DND-41 (cell line): ENCODE measurements around the gene RHEX.

Experiments used
- ATAC-seq: fragments of 200-7000 bp; cut with Tn5 transposase; 3 replicates; pipeline ENCODE4 v1.9.1; 2021; ENCODE audit warnings: low read depth; ENCODE audit not compliant: insufficient read depth
- DNase-seq: peaks from one replicate; pipeline ENCODE4 v3.0.0-alpha.2; 2020
- H2AFZ ChIP-seq: 2 replicates; pipeline ENCODE4 v1.6.0; 2012; ENCODE audit warnings: low read depth, low read length
- H3K27ac ChIP-seq: 2 replicates; pipeline ENCODE4 v1.5.1; 2012; ENCODE audit warnings: low read length, inconsistent platforms
- H3K27me3 ChIP-seq: fragments of 200-600 bp; sonication (generic); 2 replicates; pipeline ENCODE4 v1.6.0; 2012; ENCODE audit warnings: low read length, mild to moderate bottlenecking, inconsistent platforms; ENCODE audit not compliant: insufficient read depth, poor library complexity
- H3K36me3 ChIP-seq: 2 replicates; pipeline ENCODE4 v1.5.1; 2012; ENCODE audit warnings: low read length, inconsistent platforms; ENCODE audit not compliant: insufficient read depth
- H3K4me1 ChIP-seq: 2 replicates; pipeline ENCODE4 v1.5.1; 2012; ENCODE audit warnings: mild to moderate bottlenecking, low read length; ENCODE audit not compliant: insufficient read depth
- H3K4me2 ChIP-seq: 2 replicates; pipeline ENCODE4 v1.6.0; 2012; ENCODE audit warnings: mild to moderate bottlenecking, moderate library complexity, low read length, inconsistent platforms; ENCODE audit not compliant: insufficient read depth
- H3K4me3 ChIP-seq, 2 experiments: fragments of 200-600 bp in 1 of 2; shearing (Covaris generic) in 1 of 2; 2 replicates each; pipeline ENCODE4 v1.5.1; 2012 to 2016; ENCODE audit warnings: inconsistent platforms in 2 of 2, low read length in 2 of 2, mild to moderate bottlenecking in 2 of 2, low read depth in 1 of 2, moderate library complexity in 1 of 2
- H3K79me2 ChIP-seq: 2 replicates; pipeline ENCODE4 v1.6.0; 2012; ENCODE audit warnings: low read length, inconsistent platforms; ENCODE audit not compliant: insufficient read depth
- H3K9ac ChIP-seq: 2 replicates; pipeline ENCODE4 v1.6.0; 2012; ENCODE audit warnings: low read depth, mild to moderate bottlenecking, inconsistent platforms, low read length, moderate library complexity
- H3K9me3 ChIP-seq: 2 replicates; pipeline ENCODE4 v1.5.1; 2012; ENCODE audit warnings: low read length, moderate library complexity, mild to moderate bottlenecking, inconsistent platforms; ENCODE audit not compliant: insufficient read depth, severe bottlenecking
- H4K20me1 ChIP-seq: 2 replicates; pipeline ENCODE4 v1.6.0; 2012; ENCODE audit warnings: low read length; ENCODE audit not compliant: insufficient read depth
- EZH2 ChIP-seq: IDR thresholded peaks from 3 replicates; pipeline ENCODE4 v1.6.1; 2012; ENCODE audit warnings: borderline replicate concordance, low read depth, mild to moderate bottlenecking, moderate library complexity, low read length, inconsistent platforms; ENCODE audit not compliant: severe bottlenecking
- TF ChIP-seq, protein P1 (sequence below): IDR thresholded peaks from 2 replicates; pipeline ENCODE4 v1.5.1; 2012; ENCODE audit warnings: borderline replicate concordance, low read length, moderate library complexity, mild to moderate bottlenecking; ENCODE audit not compliant: poor library complexity, severe bottlenecking; ENCODE audit errors: extremely low read depth

Gene RHEX

DNA sequence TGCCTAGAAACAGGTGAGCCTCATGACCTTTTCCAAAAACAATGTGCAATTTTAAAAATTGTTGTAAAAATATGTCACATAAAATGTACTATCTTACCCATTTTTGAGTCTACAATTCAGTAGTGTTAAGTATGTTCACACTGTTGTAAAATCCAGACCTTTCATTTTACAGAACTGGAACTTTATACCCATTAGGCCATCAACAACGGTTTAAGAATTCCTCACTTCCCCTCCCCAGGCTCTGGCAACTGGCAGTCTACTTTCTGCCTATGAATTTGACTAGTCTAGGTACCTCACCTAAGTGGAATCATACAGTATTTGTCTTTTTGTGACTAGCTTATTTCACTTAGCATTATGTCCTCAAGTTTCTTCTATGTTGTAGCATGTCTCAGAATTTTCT, 37.9 kb upstream of the RHEX start:
- peaks cover 14% of the 10 kb centered on the region for H3K4me1 ChIP-seq

DNA sequence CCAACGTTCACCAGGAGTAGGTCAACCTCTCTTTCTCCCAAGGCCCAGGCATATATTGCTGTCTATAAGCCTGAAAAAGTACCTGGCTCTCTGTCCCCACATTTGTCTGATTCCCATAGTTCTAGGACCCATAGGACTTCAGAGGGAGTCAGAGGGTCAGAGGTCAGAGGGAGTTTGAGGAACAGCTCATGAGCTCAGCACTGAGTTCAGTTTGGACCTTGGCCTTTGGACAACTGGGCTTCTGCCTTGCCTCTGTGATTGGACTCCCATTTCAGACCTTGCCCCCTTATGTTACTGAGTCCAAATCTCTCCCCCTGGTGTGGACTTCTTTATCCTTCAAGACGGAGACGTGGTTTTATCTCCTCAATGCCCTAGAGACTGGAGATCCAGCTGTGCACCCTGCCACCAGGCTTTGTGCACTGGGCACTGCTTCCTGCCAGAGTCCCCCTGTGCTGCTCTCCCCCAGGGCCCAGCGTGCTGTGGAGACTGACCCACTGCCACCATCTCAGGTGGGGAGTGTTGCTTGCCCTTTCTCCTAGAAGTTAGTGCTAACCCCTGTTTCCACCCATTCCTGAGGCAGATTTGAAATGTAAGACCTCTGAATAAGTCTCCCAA, 32.5 kb upstream of the RHEX start:
- ATAC-seq: no peak
- Histone ChIP-seq H2AFZ (no peak overlapping the region), H3K4me2 (no peak overlapping the region), H3K9me3 (no peaks in the 10 kb centered on the region), H3K4me1 (no peaks in the 10 kb centered on the region), H4K20me1 (no peaks in the 10 kb centered on the region), H3K27me3 (peaks cover 10% of the 10 kb centered on the region), H3K4me3 (no peak overlapping the region), H3K27ac (no peak overlapping the region), H3K79me2 (no peaks in the 10 kb centered on the region), H3K36me3 (no peaks in the 10 kb centered on the region), H3K9ac (no peak overlapping the region)
- TF ChIP-seq EZH2: no peak
- TF ChIP-seq, protein P1, sequence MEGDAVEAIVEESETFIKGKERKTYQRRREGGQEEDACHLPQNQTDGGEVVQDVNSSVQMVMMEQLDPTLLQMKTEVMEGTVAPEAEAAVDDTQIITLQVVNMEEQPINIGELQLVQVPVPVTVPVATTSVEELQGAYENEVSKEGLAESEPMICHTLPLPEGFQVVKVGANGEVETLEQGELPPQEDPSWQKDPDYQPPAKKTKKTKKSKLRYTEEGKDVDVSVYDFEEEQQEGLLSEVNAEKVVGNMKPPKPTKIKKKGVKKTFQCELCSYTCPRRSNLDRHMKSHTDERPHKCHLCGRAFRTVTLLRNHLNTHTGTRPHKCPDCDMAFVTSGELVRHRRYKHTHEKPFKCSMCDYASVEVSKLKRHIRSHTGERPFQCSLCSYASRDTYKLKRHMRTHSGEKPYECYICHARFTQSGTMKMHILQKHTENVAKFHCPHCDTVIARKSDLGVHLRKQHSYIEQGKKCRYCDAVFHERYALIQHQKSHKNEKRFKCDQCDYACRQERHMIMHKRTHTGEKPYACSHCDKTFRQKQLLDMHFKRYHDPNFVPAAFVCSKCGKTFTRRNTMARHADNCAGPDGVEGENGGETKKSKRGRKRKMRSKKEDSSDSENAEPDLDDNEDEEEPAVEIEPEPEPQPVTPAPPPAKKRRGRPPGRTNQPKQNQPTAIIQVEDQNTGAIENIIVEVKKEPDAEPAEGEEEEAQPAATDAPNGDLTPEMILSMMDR: no peak
- no peak for DNase-seq

More for the DNA sequence above, 37.9 kb upstream of the RHEX start:
- Histone ChIP-seq H3K9me3 (no peaks in the 10 kb centered on the region), H3K79me2 (no peaks in the 10 kb centered on the region), H3K27ac (no peak overlapping the region), H2AFZ (no peak overlapping the region), H3K4me3 (no peak overlapping the region), H3K27me3 (peaks cover 7% of the 10 kb centered on the region), H3K4me2 (no peak overlapping the region), H4K20me1 (no peaks in the 10 kb centered on the region), H3K9ac (no peak overlapping the region), H3K36me3 (no peaks in the 10 kb centered on the region)
- TF ChIP-seq, protein P1: no peak
- no peak for TF ChIP-seq EZH2
- DNase-seq (no peak), ATAC-seq (no peak)

DNA sequence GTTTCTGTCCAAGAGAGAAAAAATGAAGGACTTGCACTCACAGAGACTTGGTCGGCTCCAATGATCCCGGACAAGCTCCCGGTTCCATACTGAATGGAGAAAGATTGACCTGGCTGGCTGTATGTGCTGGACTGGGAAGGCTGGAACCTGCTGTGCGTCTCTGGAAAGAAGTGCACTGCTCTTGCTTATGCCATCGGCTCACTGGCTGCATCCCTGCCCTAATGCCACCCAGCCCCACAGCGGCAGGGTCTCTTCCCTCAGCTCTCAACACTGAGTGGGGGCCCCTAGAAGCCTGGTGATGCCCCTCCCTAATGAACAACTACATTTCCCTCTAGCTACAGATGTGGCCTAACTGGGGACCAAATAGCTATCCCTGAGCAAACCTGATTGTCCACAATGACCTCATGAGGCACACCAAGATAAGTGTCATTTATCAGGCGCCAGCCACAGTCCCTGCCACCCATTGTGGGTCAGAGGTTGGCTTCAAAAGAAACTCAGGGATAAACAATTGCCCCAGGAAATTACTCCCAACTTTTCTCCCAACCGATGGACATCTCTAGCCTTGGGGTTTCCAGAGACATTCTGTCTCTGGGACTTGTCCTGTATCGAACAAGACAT, 31.9 kb upstream of the RHEX start:
- Histone ChIP-seq H3K4me1 (no peaks in the 10 kb centered on the region), H3K27me3 (peaks cover 10% of the 10 kb centered on the region), H3K4me2 (no peak overlapping the region), H3K36me3 (no peaks in the 10 kb centered on the region), H3K27ac (no peak overlapping the region), H3K9me3 (no peaks in the 10 kb centered on the region), H3K79me2 (no peaks in the 10 kb centered on the region), H3K4me3 (no peak overlapping the region), H3K9ac (no peak overlapping the region), H4K20me1 (no peaks in the 10 kb centered on the region), H2AFZ (no peak overlapping the region)
- DNase-seq (no peak), ATAC-seq (no peak)
- TF ChIP-seq EZH2: no peak
- TF ChIP-seq, protein P1: no peak
